ENCODE results near the gene VTCN1. TPM values are rescaled to one million over a fixed set of nuclear protein-coding genes. Genes with fewer than 3 reads are reported as not detected.

VTCN1 gene
- total and polyA plus RNA-seq, 2 donors (not counting 3 experiments of a cell fraction or from before 2014, with no cell fraction given) = not detected

DNA sequence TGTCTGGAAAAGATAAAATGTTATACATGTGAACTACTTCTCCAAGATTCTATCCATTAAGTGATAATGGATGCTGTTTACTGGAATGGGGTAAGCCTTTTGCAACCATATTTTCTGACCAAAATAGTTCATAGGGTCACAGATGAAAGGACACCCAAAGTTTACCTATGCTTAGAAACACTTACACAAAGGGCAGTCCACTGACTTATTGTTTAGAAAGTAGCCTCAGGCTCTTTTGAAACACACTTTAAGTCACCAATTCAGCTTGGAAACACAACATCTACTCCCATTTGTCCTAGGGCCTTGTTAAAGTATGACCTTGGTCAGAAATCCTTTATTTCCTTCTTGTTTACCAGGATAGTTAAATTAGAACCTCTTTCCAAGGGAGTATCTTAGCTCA, 28.7 kb upstream of the VTCN1 start:
- no peak for FAIRE-seq
- no TSS peak for BruUV-seq (replicated peaks)
- H3K36me3 ChIP-seq (ENCODE audit: control insufficient read depth in 2 of 2, extremely low read depth in 1 of 2, insufficient read depth in 2 of 2, low read length in 2 of 2) = no peaks in the 10 kb centered on the region

More for the DNA sequence above, 28.7 kb upstream of the VTCN1 start:
- Histone ChIP-seq H3K4me2 (ENCODE audit: insufficient read depth, low read length) (no peak overlapping the region), H3K4me1 (ENCODE audit: control insufficient read depth, extremely low read depth, insufficient read depth, low read length) (no peaks in the 10 kb centered on the region), H3K4me3 (replicated peaks in 1 of 3; ENCODE audit: insufficient read depth in 1 of 3, low read depth in 1 of 3, low read length in 3 of 3) (no peak overlapping the region), H3K9me1 (replicated peaks; ENCODE audit: control insufficient read depth, extremely low read depth, insufficient read depth, low read length) (no peaks in the 10 kb centered on the region), H3K27ac (ENCODE audit: insufficient read depth, low read depth, low read length) (no peak overlapping the region), H2AFZ (ENCODE audit: low read depth, low read length) (no peak overlapping the region), H3K9ac (replicated peaks; ENCODE audit: extremely low read depth, insufficient read depth, low read length) (no peak overlapping the region), H3K9me3 (replicated peaks; ENCODE audit: control insufficient read depth, insufficient read depth, low read length) (no peaks in the 10 kb centered on the region), H3K79me2 (ENCODE audit: control insufficient read depth, insufficient read depth, low read length) (no peaks in the 10 kb centered on the region), H4K20me1 (replicated peaks; ENCODE audit: control insufficient read depth, extremely low read depth, insufficient read depth, low read length) (no peaks in the 10 kb centered on the region), H3K27me3 (ENCODE audit: control insufficient read depth in 2 of 2, insufficient read depth in 2 of 2, low read length in 2 of 2) (peaks cover 0 to 9% of the 10 kb centered on the region in 2 experiments)
- dilution Hi-C loops (cut with MboI; ENCODE audit: extremely low pct_ligation_motif_present, low sequenced_read_pairs) = no loop called here
- POLR2A ChIA-PET = no interaction called here
- CTCF ChIA-PET = no interaction called here
- TF ChIP-seq FOS (IDR thresholded peaks at IDR 0.05; ENCODE audit: borderline replicate concordance, insufficient read depth, low read length) (no peak), EZH2 (IDR thresholded peaks at IDR 0.05; ENCODE audit: borderline replicate concordance, low read depth, low read length, severe bottlenecking) (no peak), POLR2A (IDR thresholded peaks at IDR 0.05; ENCODE audit: low read depth, low read length) (no peak), MYC (IDR thresholded peaks at IDR 0.05; ENCODE audit: low read depth, low read length) (no peak), JUN (IDR thresholded peaks at IDR 0.05; ENCODE audit: borderline replicate concordance, insufficient read depth, insufficient read length, low read depth) (no peak), POLR2AphosphoS5 (IDR thresholded peaks at IDR 0.05; ENCODE audit: insufficient read depth, low read depth, low read length) (no peak), GATA2 (IDR thresholded peaks at IDR 0.05; ENCODE audit: insufficient read depth, insufficient read length, low read depth, low read length) (no peak)
- TF ChIP-seq, protein P1, sequence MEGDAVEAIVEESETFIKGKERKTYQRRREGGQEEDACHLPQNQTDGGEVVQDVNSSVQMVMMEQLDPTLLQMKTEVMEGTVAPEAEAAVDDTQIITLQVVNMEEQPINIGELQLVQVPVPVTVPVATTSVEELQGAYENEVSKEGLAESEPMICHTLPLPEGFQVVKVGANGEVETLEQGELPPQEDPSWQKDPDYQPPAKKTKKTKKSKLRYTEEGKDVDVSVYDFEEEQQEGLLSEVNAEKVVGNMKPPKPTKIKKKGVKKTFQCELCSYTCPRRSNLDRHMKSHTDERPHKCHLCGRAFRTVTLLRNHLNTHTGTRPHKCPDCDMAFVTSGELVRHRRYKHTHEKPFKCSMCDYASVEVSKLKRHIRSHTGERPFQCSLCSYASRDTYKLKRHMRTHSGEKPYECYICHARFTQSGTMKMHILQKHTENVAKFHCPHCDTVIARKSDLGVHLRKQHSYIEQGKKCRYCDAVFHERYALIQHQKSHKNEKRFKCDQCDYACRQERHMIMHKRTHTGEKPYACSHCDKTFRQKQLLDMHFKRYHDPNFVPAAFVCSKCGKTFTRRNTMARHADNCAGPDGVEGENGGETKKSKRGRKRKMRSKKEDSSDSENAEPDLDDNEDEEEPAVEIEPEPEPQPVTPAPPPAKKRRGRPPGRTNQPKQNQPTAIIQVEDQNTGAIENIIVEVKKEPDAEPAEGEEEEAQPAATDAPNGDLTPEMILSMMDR (IDR thresholded peaks at IDR 0.05; ENCODE audit: extremely low read depth in 1 of 2, insufficient read depth in 1 of 2, low read depth in 1 of 2, low read length in 2 of 2) = no peak
- TF ChIP-seq, protein P2, sequence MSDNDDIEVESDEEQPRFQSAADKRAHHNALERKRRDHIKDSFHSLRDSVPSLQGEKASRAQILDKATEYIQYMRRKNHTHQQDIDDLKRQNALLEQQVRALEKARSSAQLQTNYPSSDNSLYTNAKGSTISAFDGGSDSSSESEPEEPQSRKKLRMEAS (IDR thresholded peaks at IDR 0.05; ENCODE audit: insufficient read depth, insufficient read length) = no peak
- intact Hi-C loops (cut with micrococcal nuclease) = no loop called here
- DNase-seq (ENCODE audit: low read depth, low spot score) = no peak
